Cardiac muscle cell (in vitro differentiated cells and primary cell): ENCODE results near the gene VAT1. TPM values are rescaled to one million over a fixed set of nuclear protein-coding genes. Genes with fewer than 3 reads are reported as not detected.

ENCODE experiments used
- DNase-seq, 2 donors: peaks; one replicate each; pipeline versions ENCODE4 v3.0.0 to v3.0.0-alpha.2; 2010 to 2017; ENCODE audit warnings: low read depth in 1 of 2, low spot score in 1 of 2
- H3K27ac ChIP-seq: fragments of 200-600 bp; sonication (generic); 2 replicates; pipeline ENCODE4 v1.5.1; 2016
- H3K27me3 ChIP-seq: fragments of 200-600 bp; sonication (generic); 2 replicates; pipeline ENCODE4 v1.6.0; 2016; ENCODE audit warnings: control low read depth
- H3K36me3 ChIP-seq: fragments of 200-600 bp; sonication (generic); 2 replicates; pipeline ENCODE4 v1.5.1; 2016; ENCODE audit warnings: control low read depth
- H3K4me1 ChIP-seq: fragments of 200-600 bp; sonication (generic); 2 replicates; pipeline ENCODE4 v1.8.1; 2017; ENCODE audit warnings: low read depth, mild to moderate bottlenecking, mixed run types
- H3K4me3 ChIP-seq: fragments of 200-600 bp; sonication (generic); 2 replicates; pipeline ENCODE4 v1.5.1; 2016; ENCODE audit warnings: mild to moderate bottlenecking
- H3K9me3 ChIP-seq: fragments of 200-600 bp; sonication (generic); 2 replicates; pipeline ENCODE4 v1.5.1; 2017; ENCODE audit warnings: low read depth, mild to moderate bottlenecking, control low read depth
- polyA plus RNA-seq: library from polyadenylated mRNA; unstranded; fragments of >200 nt; fragmentation: Nextera tagmentation; extraction: Ambion mirVana; gene quantifications from 2 replicates; pipeline ENCODE4 v1.2.1, GENCODE V29; 2016
- total RNA-seq: library from RNA; depleted of rRNA; stranded (reverse); fragments of >200 nt; gene quantifications from 2 replicates; pipeline ENCODE4 v1.2.3, GENCODE V29; 2016
- TF ChIP-seq, protein P1 (sequence below): IDR thresholded peaks from 2 replicates; pipeline ENCODE4 v1.5.1; 2012; ENCODE audit warnings: low read depth, mild to moderate bottlenecking, low read length

Gene VAT1
- total and polyA plus RNA-seq, 2 experiments from 2014 or later = 207 to 312 TPM

DNA sequence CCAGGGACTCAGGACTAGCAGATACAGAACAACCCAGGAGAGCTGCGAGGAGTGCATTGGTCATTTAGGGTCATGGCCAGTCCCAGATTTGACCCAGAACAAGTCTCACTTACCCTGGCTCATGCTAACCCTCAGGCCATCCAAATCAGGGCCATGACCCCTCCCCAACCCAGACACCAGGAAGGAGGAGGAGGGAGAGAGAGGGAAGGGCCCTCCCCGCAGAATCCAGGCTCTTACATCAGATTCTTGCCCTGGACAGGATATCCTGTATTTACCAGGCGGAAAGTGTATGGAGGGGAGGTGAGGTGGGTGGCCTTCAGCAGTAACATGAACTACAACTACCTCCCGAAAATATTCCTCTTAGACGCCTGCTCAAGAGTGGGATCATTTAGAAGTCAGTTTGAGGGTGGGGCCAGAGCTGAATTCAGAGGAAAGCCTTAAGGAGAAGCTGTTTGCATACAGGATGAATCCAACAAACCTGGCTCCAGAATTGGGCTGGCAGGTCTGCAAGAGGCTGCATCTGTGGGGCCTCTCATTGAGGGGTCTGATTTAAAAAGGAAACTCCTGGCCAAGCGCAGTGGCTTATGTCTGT is 2.1 kb downstream of the VAT1 start:
- Histone ChIP-seq H3K27ac (peak overlapping the region; percentile 84), H3K9me3 (no peaks in the 10 kb centered on the region), H3K4me3 (peak overlapping the region; percentile 7), H3K36me3 (no peaks in the 10 kb centered on the region), H3K27me3 (no peaks in the 10 kb centered on the region), H3K4me1 (peaks cover 33% of the 10 kb centered on the region)
- DNase-seq = peak in 1 of 2 donors; percentile 58
- TF ChIP-seq, protein P1, sequence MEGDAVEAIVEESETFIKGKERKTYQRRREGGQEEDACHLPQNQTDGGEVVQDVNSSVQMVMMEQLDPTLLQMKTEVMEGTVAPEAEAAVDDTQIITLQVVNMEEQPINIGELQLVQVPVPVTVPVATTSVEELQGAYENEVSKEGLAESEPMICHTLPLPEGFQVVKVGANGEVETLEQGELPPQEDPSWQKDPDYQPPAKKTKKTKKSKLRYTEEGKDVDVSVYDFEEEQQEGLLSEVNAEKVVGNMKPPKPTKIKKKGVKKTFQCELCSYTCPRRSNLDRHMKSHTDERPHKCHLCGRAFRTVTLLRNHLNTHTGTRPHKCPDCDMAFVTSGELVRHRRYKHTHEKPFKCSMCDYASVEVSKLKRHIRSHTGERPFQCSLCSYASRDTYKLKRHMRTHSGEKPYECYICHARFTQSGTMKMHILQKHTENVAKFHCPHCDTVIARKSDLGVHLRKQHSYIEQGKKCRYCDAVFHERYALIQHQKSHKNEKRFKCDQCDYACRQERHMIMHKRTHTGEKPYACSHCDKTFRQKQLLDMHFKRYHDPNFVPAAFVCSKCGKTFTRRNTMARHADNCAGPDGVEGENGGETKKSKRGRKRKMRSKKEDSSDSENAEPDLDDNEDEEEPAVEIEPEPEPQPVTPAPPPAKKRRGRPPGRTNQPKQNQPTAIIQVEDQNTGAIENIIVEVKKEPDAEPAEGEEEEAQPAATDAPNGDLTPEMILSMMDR = no peak

DNA sequence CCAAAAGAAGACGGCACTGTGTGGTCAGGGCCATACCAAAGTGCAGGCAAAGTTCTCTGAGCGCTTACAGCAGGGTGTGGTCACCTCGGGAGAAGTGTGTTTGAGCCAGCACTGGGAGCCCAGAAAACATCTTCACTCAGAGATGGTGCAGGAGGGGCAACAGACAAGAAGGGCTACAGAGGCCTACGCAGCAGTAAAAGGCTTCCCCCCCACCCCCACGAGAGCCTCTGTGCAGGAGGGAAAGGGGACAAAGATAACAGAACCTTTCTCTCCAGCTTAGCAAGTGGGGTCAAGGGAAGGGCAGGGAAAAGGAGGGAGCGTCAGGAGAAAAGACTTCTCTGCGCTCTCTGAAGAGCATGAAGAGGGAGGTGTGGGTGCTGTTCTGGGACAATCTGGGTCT is 2.8 kb downstream of the VAT1 start:
- peaks cover 37% of the 10 kb centered on the region for H3K4me1 ChIP-seq
- TF ChIP-seq, protein P1 = no peak
- DNase-seq = peak in 1 of 2 donors; percentile 29
- peak overlapping the region; percentile 7 for H3K4me3 ChIP-seq
- H3K27me3 ChIP-seq = no peaks in the 10 kb centered on the region
- H3K9me3 ChIP-seq = no peaks in the 10 kb centered on the region
- peak overlapping the region; percentile 84 for H3K27ac ChIP-seq
- H3K36me3 ChIP-seq = no peaks in the 10 kb centered on the region

- no peaks in the 10 kb centered on the region for H3K36me3 ChIP-seq
- peak overlapping the region; percentile 84 for H3K27ac ChIP-seq
- H3K4me1 ChIP-seq = peaks cover 41% of the 10 kb centered on the region
Measured at GRCh38 chr17:43018932-43019331, 3.3 kb downstream of the VAT1 start.

DNA sequence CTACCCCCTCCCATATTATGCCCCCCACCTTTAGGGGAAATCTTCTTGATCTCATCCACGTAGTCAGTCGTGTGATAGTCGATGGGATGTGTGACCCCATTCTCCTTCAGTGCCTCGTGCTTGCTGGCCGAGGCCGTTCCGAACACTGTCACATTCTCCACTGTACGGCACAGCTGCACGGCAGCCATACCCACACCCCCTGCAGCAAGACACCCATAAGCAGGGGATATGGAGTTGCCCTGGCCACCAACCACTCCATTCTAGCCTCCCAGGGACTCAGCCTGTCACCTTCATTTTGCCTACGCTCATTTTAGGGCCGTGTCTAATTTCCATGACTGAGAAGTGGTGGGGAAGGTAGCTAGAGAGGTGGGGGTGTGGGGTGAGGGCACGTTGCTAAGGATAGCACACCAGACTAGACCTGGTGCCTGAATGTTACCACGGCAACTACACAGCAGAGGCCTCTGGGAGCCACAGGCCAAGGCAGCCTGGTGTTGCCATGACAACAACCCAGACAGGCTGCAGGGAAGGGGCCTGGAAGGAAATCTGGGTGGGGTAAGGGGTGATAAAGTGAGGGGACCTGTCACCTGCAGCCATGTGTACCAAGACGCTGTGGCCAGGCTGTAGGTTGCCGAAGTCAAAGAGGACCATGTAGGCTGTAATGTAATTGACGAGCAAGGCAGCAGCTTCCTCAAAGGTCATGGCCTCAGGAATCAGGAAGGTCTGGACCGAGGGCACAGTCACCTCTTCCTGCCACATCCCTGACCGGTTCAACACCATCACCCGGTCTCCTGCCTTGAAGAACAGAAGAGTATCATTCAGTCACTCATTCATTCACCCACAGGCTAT is 4.0 kb downstream of the VAT1 start:
- H3K9me3 ChIP-seq = no peaks in the 10 kb centered on the region
- H3K27me3 ChIP-seq = no peaks in the 10 kb centered on the region
- no peak overlapping the region for H3K4me3 ChIP-seq
- H3K36me3 ChIP-seq = no peaks in the 10 kb centered on the region
- peak in 1 of 2 donors; percentile 86 for DNase-seq
- TF ChIP-seq, protein P1 = no peak
- peaks cover 48% of the 10 kb centered on the region for H3K4me1 ChIP-seq
- peak overlapping the region; percentile 84 for H3K27ac ChIP-seq

More at GRCh38 chr17:43018932-43019331, 3.3 kb downstream of the VAT1 start:
- Histone ChIP-seq H3K27me3 (no peaks in the 10 kb centered on the region), H3K4me3 (peak overlapping the region; percentile 7), H3K9me3 (no peaks in the 10 kb centered on the region)
- DNase-seq = peak in 1 of 2 donors; percentile 52
- TF ChIP-seq, protein P1 = no peak

DNA sequence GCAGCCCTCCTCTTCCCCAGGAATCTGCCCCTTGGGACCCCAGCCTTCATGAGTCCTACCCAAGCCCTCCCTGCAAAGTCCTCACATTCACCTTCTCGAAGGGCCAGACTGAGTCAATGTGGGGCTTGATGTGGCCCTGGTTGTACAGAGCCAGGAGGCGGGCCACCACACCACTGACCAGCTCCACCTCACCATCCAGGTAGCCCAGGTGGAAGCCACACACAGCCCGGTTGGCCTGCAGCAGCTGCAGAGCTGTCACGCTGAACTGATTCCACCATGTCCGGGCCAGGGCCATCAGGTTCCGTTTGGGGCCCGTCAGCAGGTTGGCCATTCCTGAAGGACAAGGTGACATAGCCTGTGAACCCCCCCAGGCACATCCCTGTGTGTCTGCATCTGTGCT is 6.0 kb downstream of the VAT1 start:
- peak overlapping the region; percentile 81 for H3K27ac ChIP-seq
- no peak for DNase-seq
- no peaks in the 10 kb centered on the region for H3K36me3 ChIP-seq
- TF ChIP-seq, protein P1 = no peak
- H3K9me3 ChIP-seq = no peaks in the 10 kb centered on the region
- H3K4me3 ChIP-seq = no peak overlapping the region
- no peaks in the 10 kb centered on the region for H3K27me3 ChIP-seq
- H3K4me1 ChIP-seq = peaks cover 51% of the 10 kb centered on the region
